IMR-90 (cell line): Measurements from ENCODE around the gene IDH3A. TPM values are rescaled to one million over a fixed set of nuclear protein-coding genes. Genes with fewer than 3 reads are reported as not detected.

Experiments used
- ATAC-seq: fragments of 200-7000 bp; cut with Tn5 transposase; 2 replicates; pipeline ENCODE4 v1.9.1; 2020; ENCODE audit warnings: low read depth, mild to moderate bottlenecking, moderate library complexity
- BruUV-seq: library from RNA; stranded (reverse); fragments of 400-500 nt; replicated peaks from 2 replicates; lab custom pipeline; 2021; lab: Mats Ljungman, UMichigan
- CTCF ChIA-PET: fragments of 300-600 bp; formaldehyde crosslinking; extraction: SDS; loops from one replicate; lab custom pipeline; 2021; ENCODE audit warnings: antibody characterized with exemption; lab: Yijun Ruan, JAX
- POLR2A ChIA-PET: fragments of 300-600 bp; sonication (Branson Sonifier 250); formaldehyde crosslinking; loops from one replicate; lab custom pipeline; 2022; ENCODE audit warnings: antibody characterized with exemption; ENCODE audit not compliant: unreplicated experiment; lab: Charles Lee
- DNase-seq: peaks from one replicate; pipeline ENCODE4 v3.0.0; 2013
- H2AFZ ChIP-seq: replicated peaks from 2 replicates; pipeline ENCODE3; 2013; ENCODE audit warnings: low read length, mild to moderate bottlenecking; ENCODE audit not compliant: poor library complexity
- H2AK5ac ChIP-seq: 2 replicates; pipeline ENCODE4 v1.6.1; 2013; ENCODE audit warnings: low read depth, low read length, inconsistent platforms
- H2AK9ac ChIP-seq: replicated peaks from 2 replicates; pipeline ENCODE3; 2013; ENCODE audit warnings: mild to moderate bottlenecking, low read depth, low read length, moderate library complexity; ENCODE audit not compliant: poor library complexity
- H2BK120ac ChIP-seq: 2 replicates; pipeline ENCODE4 v1.6.1; 2013; ENCODE audit warnings: low read depth, low read length, inconsistent platforms
- H2BK15ac ChIP-seq: 3 replicates; pipeline ENCODE4 v1.6.1; 2013; ENCODE audit warnings: low read depth, low read length, inconsistent platforms
- H2BK20ac ChIP-seq: 2 replicates; pipeline ENCODE4 v1.6.1; 2013; ENCODE audit warnings: low read depth, mild to moderate bottlenecking, inconsistent platforms, low read length, moderate library complexity
- H2BK5ac ChIP-seq: 2 replicates; pipeline ENCODE4 v1.6.1; 2013; ENCODE audit warnings: mild to moderate bottlenecking, low read depth, low read length, inconsistent platforms; ENCODE audit not compliant: poor library complexity, severe bottlenecking
- H3K14ac ChIP-seq: replicated peaks from 2 replicates; pipeline ENCODE4 v1.6.1; 2013; ENCODE audit warnings: low read depth, low read length, inconsistent platforms
- H3K18ac ChIP-seq: 2 replicates; pipeline ENCODE4 v1.6.1; 2013; ENCODE audit warnings: low read depth, low read length, control low read depth
- H3K23ac ChIP-seq: 2 replicates; pipeline ENCODE4 v1.6.1; 2013; ENCODE audit warnings: low read depth, low read length, inconsistent platforms
- H3K27ac ChIP-seq: 2 replicates; pipeline ENCODE4 v1.5.1; 2013; ENCODE audit warnings: mild to moderate bottlenecking, control low read depth, low read length; ENCODE audit not compliant: insufficient read depth
- H3K27me3 ChIP-seq: 2 replicates; pipeline ENCODE4 v1.6.1; 2013; ENCODE audit warnings: low read length; ENCODE audit not compliant: control insufficient read depth, insufficient read depth
- H3K36me3 ChIP-seq: 2 replicates; pipeline ENCODE4 v1.6.1; 2013; ENCODE audit warnings: low read length, mixed read lengths; ENCODE audit not compliant: control insufficient read depth, insufficient read depth
- H3K4ac ChIP-seq: 2 replicates; pipeline ENCODE4 v1.6.1; 2013; ENCODE audit warnings: low read depth, low read length, inconsistent platforms
- H3K4me1 ChIP-seq: 2 replicates; pipeline ENCODE4 v1.6.1; 2013; ENCODE audit warnings: low read length, mixed read lengths; ENCODE audit not compliant: control insufficient read depth, insufficient read depth
- H3K4me2 ChIP-seq: 2 replicates; pipeline ENCODE4 v1.6.1; 2013; ENCODE audit warnings: low read depth, mild to moderate bottlenecking, control low read depth, low read length, moderate library complexity
- H3K4me3 ChIP-seq: 2 replicates; pipeline ENCODE4 v1.5.1; 2013; ENCODE audit warnings: low read depth, mild to moderate bottlenecking, control low read depth, low read length, moderate library complexity; ENCODE audit not compliant: insufficient read depth
- H3K56ac ChIP-seq: 2 replicates; pipeline ENCODE4 v1.6.1; 2013; ENCODE audit warnings: low read length, inconsistent platforms; ENCODE audit not compliant: insufficient read depth; ENCODE audit errors: extremely low read depth
- H3K79me1 ChIP-seq, 2 experiments: 2 replicates each; pipeline ENCODE4 v1.6.1; 2013; ENCODE audit warnings: low read length in 2 of 2, inconsistent platforms in 1 of 2, low read depth in 1 of 2
- H3K9ac ChIP-seq: 2 replicates; pipeline ENCODE4 v1.6.1; 2013; ENCODE audit warnings: low read depth, low read length, control low read depth
- H3K9me1 ChIP-seq: 2 replicates; pipeline ENCODE4 v1.6.1; 2013; ENCODE audit warnings: low read length, inconsistent platforms; ENCODE audit not compliant: insufficient read depth
- H3K9me3 ChIP-seq: 2 replicates; pipeline ENCODE4 v1.6.1; 2013; ENCODE audit warnings: low read length; ENCODE audit not compliant: control insufficient read depth, insufficient read depth
- H4K20me1 ChIP-seq: 2 replicates; pipeline ENCODE4 v1.6.1; 2013; ENCODE audit warnings: low read length, inconsistent platforms; ENCODE audit not compliant: insufficient read depth
- H4K5ac ChIP-seq: 2 replicates; pipeline ENCODE4 v1.6.1; 2013; ENCODE audit warnings: mild to moderate bottlenecking, low read depth, low read length, control low read depth
- H4K8ac ChIP-seq, 2 experiments: 2 replicates each; pipeline ENCODE4 v1.6.1; 2013; ENCODE audit warnings: low read depth in 2 of 2, low read length in 2 of 2, control low read depth in 1 of 2, inconsistent platforms in 1 of 2
- H4K91ac ChIP-seq: 2 replicates; pipeline ENCODE4 v1.6.1; 2013; ENCODE audit warnings: low read depth, low read length, inconsistent platforms; ENCODE audit not compliant: insufficient read depth
- BHLHE40 ChIP-seq: fragments of 150-350 bp; IDR thresholded peaks from 2 replicates; pipeline ENCODE4 v1.6.1; 2016; ENCODE audit warnings: mild to moderate bottlenecking, low read depth, low read length
- CEBPB ChIP-seq: IDR thresholded peaks from 2 replicates; pipeline ENCODE4 v1.6.1; 2012; ENCODE audit warnings: low read depth, low read length, improper control_type of control experiment
- CHD1 ChIP-seq: IDR thresholded peaks from 2 replicates; pipeline ENCODE4 v1.6.1; 2012; ENCODE audit warnings: low read depth, low read length, improper control_type of control experiment
- CTCF ChIP-seq: conservative IDR thresholded peaks from 2 replicates; pipeline ENCODE4 v1.5.1; 2012; ENCODE audit warnings: mild to moderate bottlenecking, low read depth, low read length, improper control_type of control experiment
- ELK1 ChIP-seq: fragments of 150-350 bp; IDR thresholded peaks from 2 replicates; pipeline ENCODE4 v1.6.1; 2016; ENCODE audit warnings: low read depth, mild to moderate bottlenecking, low read length, moderate library complexity, borderline replicate concordance
- MAFK ChIP-seq: IDR thresholded peaks from 2 replicates; pipeline ENCODE4 v1.6.1; 2012; ENCODE audit warnings: low read depth, low read length, improper control_type of control experiment
- MAZ ChIP-seq: IDR thresholded peaks from 2 replicates; pipeline ENCODE4 v1.6.1; 2012; ENCODE audit warnings: low read depth, mild to moderate bottlenecking, low read length, improper control_type of control experiment, moderate library complexity, borderline replicate concordance
- MXI1 ChIP-seq: IDR thresholded peaks from 2 replicates; pipeline ENCODE4 v1.6.1; 2012; ENCODE audit warnings: low read depth, mild to moderate bottlenecking, low read length, moderate library complexity, borderline replicate concordance
- NFE2L2 ChIP-seq: fragments of 150-350 bp; IDR thresholded peaks from 2 replicates; pipeline ENCODE4 v1.6.1; 2016; ENCODE audit warnings: low read depth, mild to moderate bottlenecking, low read length
- POLR2A ChIP-seq: IDR thresholded peaks from 2 replicates; pipeline ENCODE4 v1.6.1; 2012; ENCODE audit warnings: mild to moderate bottlenecking, low read depth, low read length
- RAD21 ChIP-seq: IDR thresholded peaks from 2 replicates; pipeline ENCODE4 v1.6.1; 2012; ENCODE audit warnings: low read length, improper control_type of control experiment
- RCOR1 ChIP-seq: IDR thresholded peaks from 2 replicates; pipeline ENCODE4 v1.6.1; 2012; ENCODE audit warnings: mild to moderate bottlenecking, low read length, improper control_type of control experiment; ENCODE audit not compliant: insufficient replicate concordance
- RFX5 ChIP-seq: IDR thresholded peaks from 2 replicates; pipeline ENCODE4 v1.8.0; 2012; ENCODE audit warnings: low read depth, mild to moderate bottlenecking, low read length, moderate library complexity
- SMC3 ChIP-seq: fragments of 150-350 bp; IDR thresholded peaks from 2 replicates; pipeline ENCODE4 v1.6.1; 2016; ENCODE audit warnings: low read depth, mild to moderate bottlenecking, antibody characterized with exemption, low read length, moderate library complexity
- WGBS, 2 experiments: methylation state at CpG; one replicate each; pipeline versions ENCODE4 v1.1.5 to v1.1.7; 2013; ENCODE audit warnings: missing lambda C conversion rate in 2 of 2; ENCODE audit not compliant: insufficient read length in 1 of 2; ENCODE audit errors: extremely low coverage in 2 of 2; 5-methylcytosine and 5-hydroxymethylcytosine counted together
- dilution Hi-C: fragments of 300-500 bp; cut with HindIII; formaldehyde crosslinking; loops from one replicate; pipeline ENCODE4 v1.14.3; 2018; ENCODE audit warnings: low sequenced_read_pairs; ENCODE audit not compliant: unreplicated experiment
- in situ Hi-C: fragments of 300-500 bp; cut with MboI; formaldehyde crosslinking; loops from 3 replicates; pipeline ENCODE4 v1.14.3; 2019; ENCODE audit warnings: low sequenced_read_pairs, inconsistent platforms, mixed read lengths
- intact Hi-C: fragments of 100-400 bp; cut with micrococcal nuclease; formaldehyde crosslinking; loops from 2 replicates; pipeline ENCODE4 v1.10.0; 2022
- polyA plus RNA-seq, 3 experiments: library from polyadenylated mRNA; depleted of rRNA; stranded (reverse); fragments of >200 nt; gene quantifications; 2 replicates each; pipeline ENCODE4 v1.2.3, GENCODE V29; 2012; ENCODE audit warnings: low replicate concordance in 1 of 3
- total RNA-seq: library from RNA; depleted of rRNA; stranded (reverse); fragments of >200 nt; gene quantifications from 2 replicates; pipeline ENCODE4 v1.2.3, GENCODE V29; 2012

The IDH3A gene
- total and polyA plus RNA-seq, 2 of the 4 experiments (the other 2 are of a cell fraction): 34.5 to 47.7 TPM

GRCh38 chr15:78178064-78178463 is 28.9 kb downstream of the IDH3A start:
- H2AFZ ChIP-seq: no peak overlapping the region
- H3K36me3 ChIP-seq: no peaks in the 10 kb centered on the region
- no CpG with 5 or more reads among the region's 6 CpGs for WGBS, 2 experiments
- no peak overlapping the region for H2AK9ac ChIP-seq
- H4K91ac ChIP-seq: no peak overlapping the region
- no peak overlapping the region for H2BK120ac ChIP-seq
- no peak overlapping the region for H3K14ac ChIP-seq
- dilution Hi-C loops (no loop called here), intact Hi-C loops (no loop called here), in situ Hi-C loops (no loop called here)
- H4K8ac ChIP-seq: no peak overlapping the region
- H2AK5ac ChIP-seq: no peak overlapping the region
- H3K4ac ChIP-seq: no peak overlapping the region
- no peak overlapping the region for H2BK20ac ChIP-seq
- ChIA-PET POLR2A (no interaction called here), CTCF (interaction anchor here (0.6 to 1.5 kb wide), 6 partner anchors 13 to 245 kb away, joined by 3 read pairs; no protein-coding TSS in a partner anchor)
- ATAC-seq: no peak
- H3K9me3 ChIP-seq: no peaks in the 10 kb centered on the region
- no TSS peak for BruUV-seq
- no peak overlapping the region for H2BK15ac ChIP-seq
- no peak overlapping the region for H4K5ac ChIP-seq
- no peak for DNase-seq
- peaks cover 6% of the 10 kb centered on the region for H3K27me3 ChIP-seq
- no peaks in the 10 kb centered on the region for H3K9me1 ChIP-seq
- no peak overlapping the region for H3K4me3 ChIP-seq
- no peak overlapping the region for H3K4me2 ChIP-seq
- no peaks in the 10 kb centered on the region for H3K79me1 ChIP-seq
- H2BK5ac ChIP-seq: no peak overlapping the region
- no peaks in the 10 kb centered on the region for H4K20me1 ChIP-seq
- H3K23ac ChIP-seq: no peak overlapping the region
- no peak overlapping the region for H3K56ac ChIP-seq
- no peak overlapping the region for H3K27ac ChIP-seq
- no peak overlapping the region for H3K18ac ChIP-seq
- no peak for TF ChIP-seq MXI1
- no peak for TF ChIP-seq RFX5
- TF ChIP-seq RCOR1: no peak
- TF ChIP-seq NFE2L2: no peak
- no peak for TF ChIP-seq BHLHE40
- no peak for TF ChIP-seq ELK1
- TF ChIP-seq MAZ: no peak
- TF ChIP-seq CHD1: no peak
- no peak for TF ChIP-seq RAD21
- TF ChIP-seq MAFK: no peak
- no peak for TF ChIP-seq CTCF
- no peak for TF ChIP-seq POLR2A
- TF ChIP-seq CEBPB: no peak
- TF ChIP-seq SMC3: no peak
- H3K4me1 ChIP-seq: no peaks in the 10 kb centered on the region
- H3K9ac ChIP-seq: no peak overlapping the region
